HL-60 (cell line): Measurements from ENCODE around the gene TJP1.

Experiments
- CTCF ChIP-seq: IDR thresholded peaks from one replicate; pipeline ENCODE4 v1.5.1; 2011; ENCODE audit warnings: low read length, control low read depth, inconsistent platforms; ENCODE audit not compliant: insufficient read depth
- POLR2AphosphoS5 ChIP-seq: IDR thresholded peaks from 2 replicates; pipeline ENCODE4 v1.6.1; 2012; ENCODE audit warnings: low read depth
- TF ChIP-seq, protein P1 (sequence below): IDR thresholded peaks from 2 replicates; pipeline ENCODE4 v1.6.1; 2012; ENCODE audit warnings: low read depth; ENCODE audit not compliant: insufficient replicate concordance

- no peak for TF ChIP-seq CTCF
- TF ChIP-seq, protein P1, sequence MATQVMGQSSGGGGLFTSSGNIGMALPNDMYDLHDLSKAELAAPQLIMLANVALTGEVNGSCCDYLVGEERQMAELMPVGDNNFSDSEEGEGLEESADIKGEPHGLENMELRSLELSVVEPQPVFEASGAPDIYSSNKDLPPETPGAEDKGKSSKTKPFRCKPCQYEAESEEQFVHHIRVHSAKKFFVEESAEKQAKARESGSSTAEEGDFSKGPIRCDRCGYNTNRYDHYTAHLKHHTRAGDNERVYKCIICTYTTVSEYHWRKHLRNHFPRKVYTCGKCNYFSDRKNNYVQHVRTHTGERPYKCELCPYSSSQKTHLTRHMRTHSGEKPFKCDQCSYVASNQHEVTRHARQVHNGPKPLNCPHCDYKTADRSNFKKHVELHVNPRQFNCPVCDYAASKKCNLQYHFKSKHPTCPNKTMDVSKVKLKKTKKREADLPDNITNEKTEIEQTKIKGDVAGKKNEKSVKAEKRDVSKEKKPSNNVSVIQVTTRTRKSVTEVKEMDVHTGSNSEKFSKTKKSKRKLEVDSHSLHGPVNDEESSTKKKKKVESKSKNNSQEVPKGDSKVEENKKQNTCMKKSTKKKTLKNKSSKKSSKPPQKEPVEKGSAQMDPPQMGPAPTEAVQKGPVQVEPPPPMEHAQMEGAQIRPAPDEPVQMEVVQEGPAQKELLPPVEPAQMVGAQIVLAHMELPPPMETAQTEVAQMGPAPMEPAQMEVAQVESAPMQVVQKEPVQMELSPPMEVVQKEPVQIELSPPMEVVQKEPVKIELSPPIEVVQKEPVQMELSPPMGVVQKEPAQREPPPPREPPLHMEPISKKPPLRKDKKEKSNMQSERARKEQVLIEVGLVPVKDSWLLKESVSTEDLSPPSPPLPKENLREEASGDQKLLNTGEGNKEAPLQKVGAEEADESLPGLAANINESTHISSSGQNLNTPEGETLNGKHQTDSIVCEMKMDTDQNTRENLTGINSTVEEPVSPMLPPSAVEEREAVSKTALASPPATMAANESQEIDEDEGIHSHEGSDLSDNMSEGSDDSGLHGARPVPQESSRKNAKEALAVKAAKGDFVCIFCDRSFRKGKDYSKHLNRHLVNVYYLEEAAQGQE: no peak
- no peak for TF ChIP-seq POLR2AphosphoS5
These were observed 27.4 kb upstream of the TJP1 start for GRCh38 chr15:29849716-29850115.
